Endothelial cell of umbilical vein (primary cell): Measurements from ENCODE around the gene ALDH7A1. TPM values are rescaled to one million over a fixed set of nuclear protein-coding genes. Genes with fewer than 3 reads are reported as not detected.

Experiments
- BruUV-seq: library from RNA; stranded (reverse); fragments of 400-500 nt; replicated peaks from 2 replicates; lab custom pipeline; 2021; lab: Mats Ljungman, UMichigan
- CTCF ChIA-PET: fragments of 300-600, 350-600 bp; sonication (Branson Sonifier 250); formaldehyde crosslinking; loops from one replicate; lab custom pipeline; 2021; ENCODE audit warnings: antibody characterized with exemption, inconsistent platforms; lab: Charles Lee
- POLR2A ChIA-PET: fragments of 300-600, 350-600 bp; sonication (Branson Sonifier 250); formaldehyde crosslinking; loops from one replicate; lab custom pipeline; 2021; ENCODE audit warnings: antibody characterized with exemption, inconsistent platforms; lab: Charles Lee
- DNase-seq: peaks from one replicate; pipeline ENCODE4 v3.0.0-alpha.2; 2011; ENCODE audit warnings: low read depth, low spot score
- FAIRE-seq: peaks from 2 replicates; lab custom pipeline; 2011; peaks lifted over from hg19 to GRCh38; lab: Jason Lieb, UNC
- H2AFZ ChIP-seq: 2 replicates; pipeline ENCODE4 v1.6.0; 2012; ENCODE audit warnings: low read depth, low read length, control low read depth, inconsistent platforms
- H3K27ac ChIP-seq: 2 replicates; pipeline ENCODE4 v1.5.1; 2011; ENCODE audit warnings: low read depth, mild to moderate bottlenecking, control low read depth, low read length, moderate library complexity; ENCODE audit not compliant: insufficient read depth
- H3K27me3 ChIP-seq, 2 experiments: 2 replicates each; pipeline versions ENCODE4 v1.6.0 to v1.6.1; 2011; ENCODE audit warnings: low read length in 2 of 2, mixed read lengths in 1 of 2; ENCODE audit not compliant: control insufficient read depth in 2 of 2, insufficient read depth in 2 of 2
- H3K36me3 ChIP-seq, 2 experiments: 2 replicates in 1 of 2; 3 replicates in 1 of 2; pipeline ENCODE4 v1.5.1; 2011; ENCODE audit warnings: low read length in 2 of 2, mild to moderate bottlenecking in 1 of 2, moderate library complexity in 1 of 2; ENCODE audit not compliant: control insufficient read depth in 2 of 2, insufficient read depth in 2 of 2; ENCODE audit errors: extremely low read depth in 1 of 2
- H3K4me1 ChIP-seq: 3 replicates; pipeline ENCODE4 v1.5.1; 2011; ENCODE audit warnings: mild to moderate bottlenecking, low read length; ENCODE audit not compliant: control insufficient read depth, insufficient read depth; ENCODE audit errors: extremely low read depth
- H3K4me2 ChIP-seq: 2 replicates; pipeline ENCODE4 v1.6.1; 2011; ENCODE audit warnings: low read length, control low read depth, mixed read lengths; ENCODE audit not compliant: insufficient read depth
- H3K4me3 ChIP-seq, 3 experiments: fragments of 200-600 bp in 1 of 3; sonication (generic), shearing (Covaris generic) in 1 of 3; replicated peaks in 1 of 3; 2 replicates each; pipeline ENCODE4 v1.5.1; 2011 to 2016; ENCODE audit warnings: control low read depth in 3 of 3, low read length in 3 of 3, mild to moderate bottlenecking in 2 of 3, inconsistent platforms in 1 of 3, low read depth in 1 of 3, moderate library complexity in 1 of 3; ENCODE audit not compliant: insufficient read depth in 1 of 3
- H3K79me2 ChIP-seq: 2 replicates; pipeline ENCODE4 v1.6.0; 2012; ENCODE audit warnings: low read length, inconsistent platforms; ENCODE audit not compliant: control insufficient read depth, insufficient read depth
- H3K9ac ChIP-seq: replicated peaks from 2 replicates; pipeline ENCODE3; 2011; ENCODE audit warnings: low read length, control low read depth; ENCODE audit not compliant: insufficient read depth; ENCODE audit errors: extremely low read depth
- H3K9me1 ChIP-seq: replicated peaks from 3 replicates; pipeline ENCODE4 v1.6.0; 2011; ENCODE audit warnings: mild to moderate bottlenecking, low read length; ENCODE audit not compliant: control insufficient read depth, insufficient read depth; ENCODE audit errors: extremely low read depth
- H3K9me3 ChIP-seq: replicated peaks from 2 replicates; pipeline ENCODE4 v1.5.1; 2012; ENCODE audit warnings: low read length, inconsistent platforms; ENCODE audit not compliant: control insufficient read depth, insufficient read depth
- H4K20me1 ChIP-seq: replicated peaks from 2 replicates; pipeline ENCODE3; 2011; ENCODE audit warnings: mild to moderate bottlenecking, low read length; ENCODE audit not compliant: control insufficient read depth, insufficient read depth; ENCODE audit errors: extremely low read depth
- CTCF ChIP-seq, 2 donors: IDR thresholded peaks; 1 replicate in 1 of 2; 2 replicates in 1 of 2; pipeline ENCODE4 v1.5.1; 2011; ENCODE audit warnings: low read length in 2 of 2, mild to moderate bottlenecking in 2 of 2, moderate library complexity in 2 of 2, control low read depth in 1 of 2, inconsistent platforms in 1 of 2, low read depth in 1 of 2; ENCODE audit not compliant: insufficient read depth in 1 of 2; ENCODE audit errors: extremely low read depth in 1 of 2
- EZH2 ChIP-seq: IDR thresholded peaks from 2 replicates; pipeline ENCODE4 v1.6.1; 2012; ENCODE audit warnings: borderline replicate concordance, low read depth, mild to moderate bottlenecking, moderate library complexity, low read length, inconsistent platforms; ENCODE audit not compliant: severe bottlenecking
- FOS ChIP-seq: IDR thresholded peaks from 2 replicates; pipeline ENCODE4 v1.6.1; 2011; ENCODE audit warnings: mild to moderate bottlenecking, low read length, moderate library complexity, borderline replicate concordance; ENCODE audit not compliant: insufficient read depth
- GATA2 ChIP-seq: IDR thresholded peaks from 2 replicates; pipeline ENCODE4 v1.7.0; 2011; ENCODE audit warnings: low read depth, mild to moderate bottlenecking, moderate library complexity, mixed read lengths, low read length; ENCODE audit not compliant: insufficient read length, insufficient read depth
- JUN ChIP-seq: IDR thresholded peaks from 2 replicates; pipeline ENCODE4 v1.6.1; 2011; ENCODE audit warnings: borderline replicate concordance, low read depth; ENCODE audit not compliant: insufficient read length, insufficient read depth
- MYC ChIP-seq: IDR thresholded peaks from one replicate; pipeline ENCODE4 v1.6.1; 2011; ENCODE audit warnings: mild to moderate bottlenecking, low read depth, low read length
- POLR2A ChIP-seq: IDR thresholded peaks from 2 replicates; pipeline ENCODE4 v1.6.1; 2012; ENCODE audit warnings: low read depth, mild to moderate bottlenecking, control low read depth, low read length
- POLR2AphosphoS5 ChIP-seq: IDR thresholded peaks from 2 replicates; pipeline ENCODE4 v1.6.1; 2012; ENCODE audit warnings: low read depth, mild to moderate bottlenecking, control low read depth, low read length, moderate library complexity; ENCODE audit not compliant: insufficient read depth
- dilution Hi-C: fragments of 300-500 bp; cut with MboI; formaldehyde crosslinking; loops from one replicate; pipeline ENCODE4 v1.15.0; 2019; ENCODE audit warnings: low sequenced_read_pairs; ENCODE audit not compliant: extremely low pct_ligation_motif_present
- intact Hi-C: fragments of 100-400 bp; cut with micrococcal nuclease; formaldehyde crosslinking; loops from one replicate; pipeline ENCODE4 v1.10.0; 2022
- polyA plus RNA-seq, 4 experiments: library from polyadenylated mRNA; depleted of rRNA in 3 of 4; stranded (reverse) in 3 of 4; unstranded in 1 of 4; fragments of >200 nt; gene quantifications; 2 replicates each; pipeline versions ENCODE4 v1.2.1 to v1.2.3, GENCODE V29; 2011 to 2012; ENCODE audit warnings: missing spikeins in 1 of 4
- total RNA-seq: library from RNA; stranded (reverse); gene quantifications from 2 replicates; pipeline ENCODE4 v1.2.3, GENCODE V29; 2021
- TF ChIP-seq, protein P1 (sequence below): IDR thresholded peaks from 2 replicates; pipeline ENCODE4 v1.6.1; 2011; ENCODE audit not compliant: insufficient read depth, insufficient read length

ALDH7A1 gene
- total and polyA plus RNA-seq, 2 donors (not counting 3 experiments of a cell fraction or from before 2014, with no cell fraction given), result 43.6 to 103 TPM

DNA sequence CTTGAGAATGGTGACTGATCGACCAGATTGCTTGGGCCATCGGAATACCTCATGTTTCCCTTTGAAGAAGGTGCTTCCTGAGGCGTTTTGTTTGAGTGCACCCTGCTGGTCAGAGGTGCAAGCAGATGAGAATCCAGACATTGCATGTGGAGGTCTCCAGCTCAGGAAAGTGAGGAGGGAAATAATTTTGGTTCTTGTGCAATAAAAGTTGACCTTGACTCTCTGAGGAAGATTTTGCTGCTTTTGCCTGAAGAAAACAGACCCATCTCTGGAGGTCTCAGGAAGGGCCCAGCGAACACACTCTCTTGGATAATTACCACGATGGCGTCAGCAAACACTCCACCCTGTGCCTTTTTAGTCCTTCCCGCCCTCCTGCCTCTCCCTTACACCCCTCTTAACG is 102.1 kb downstream of the ALDH7A1 start:
- FAIRE-seq (no peak), DNase-seq (no peak)
- no peaks in the 10 kb centered on the region for H3K4me1 ChIP-seq
- H3K4me2 ChIP-seq, result no peak overlapping the region
- no peaks in the 10 kb centered on the region for H3K9me3 ChIP-seq
- BruUV-seq, result no TSS peak
- CTCF ChIA-PET, result interaction anchor here (1.2 to 2.6 kb wide), 2 partner anchors 10 to 139 kb away, joined by 4 to 7 read pairs; no protein-coding TSS in a partner anchor
- POLR2A ChIA-PET, result no interaction called here
- intact Hi-C loops (loop anchor here (1.0 kb wide), 1 partner anchor 139 kb away; no protein-coding TSS in a partner anchor), dilution Hi-C loops (no loop called here)
- TF ChIP-seq, protein P1, sequence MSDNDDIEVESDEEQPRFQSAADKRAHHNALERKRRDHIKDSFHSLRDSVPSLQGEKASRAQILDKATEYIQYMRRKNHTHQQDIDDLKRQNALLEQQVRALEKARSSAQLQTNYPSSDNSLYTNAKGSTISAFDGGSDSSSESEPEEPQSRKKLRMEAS, result no peak
- no peak for TF ChIP-seq FOS
- TF ChIP-seq JUN, result no peak
- TF ChIP-seq POLR2AphosphoS5, result no peak
- H3K36me3 ChIP-seq, result no peaks in the 10 kb centered on the region
- no peaks in the 10 kb centered on the region for H3K27me3 ChIP-seq
- H3K9ac ChIP-seq, result no peak overlapping the region
- H2AFZ ChIP-seq, result no peak overlapping the region
- H3K4me3 ChIP-seq, result no peak overlapping the region
- H3K79me2 ChIP-seq, result no peaks in the 10 kb centered on the region
- H4K20me1 ChIP-seq, result no peaks in the 10 kb centered on the region
- H3K9me1 ChIP-seq, result no peaks in the 10 kb centered on the region
- H3K27ac ChIP-seq, result no peak overlapping the region

DNA sequence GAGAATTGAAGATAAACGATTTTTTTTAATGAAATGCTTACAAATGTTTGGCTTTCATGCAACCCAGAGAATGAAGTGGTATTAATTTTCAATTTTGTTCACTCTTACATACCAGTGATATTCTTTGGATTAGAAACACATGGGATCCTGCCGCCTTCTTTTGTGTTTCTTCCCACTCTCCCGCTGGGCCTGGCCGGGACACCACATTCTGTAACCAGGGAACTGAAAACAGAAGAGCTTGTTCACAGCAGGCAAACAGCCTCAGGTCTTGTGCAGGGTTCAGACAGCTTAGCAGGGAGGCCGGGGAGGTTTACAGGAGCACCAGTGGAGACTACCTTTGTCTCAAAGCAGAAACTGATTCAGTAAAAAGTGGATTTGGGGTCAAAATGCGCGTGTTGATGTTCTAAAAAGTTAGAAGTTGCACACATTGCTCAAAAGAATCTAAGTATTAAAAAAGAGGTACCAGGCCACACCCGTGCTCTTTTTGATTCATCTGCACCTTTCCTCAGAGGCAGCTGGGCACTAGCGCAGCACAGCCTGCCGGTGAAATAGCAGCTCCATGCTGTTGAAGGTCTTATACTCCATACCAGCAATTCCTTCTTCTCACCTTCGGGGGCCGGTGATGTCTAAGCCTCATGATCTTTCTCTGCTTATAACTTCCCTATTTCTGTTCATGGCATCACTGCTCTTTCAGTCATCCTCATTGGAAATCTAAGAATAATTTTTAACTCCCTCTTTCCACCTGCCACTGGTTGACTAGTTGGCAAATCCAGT is 104.7 kb downstream of the ALDH7A1 start:
- Histone ChIP-seq H3K4me3 (no peak overlapping the region), H3K27me3 (no peaks in the 10 kb centered on the region), H3K36me3 (no peaks in the 10 kb centered on the region), H3K4me2 (no peak overlapping the region), H3K4me1 (no peaks in the 10 kb centered on the region), H2AFZ (no peak overlapping the region), H3K79me2 (no peaks in the 10 kb centered on the region), H4K20me1 (no peaks in the 10 kb centered on the region), H3K27ac (no peak overlapping the region), H3K9me1 (no peaks in the 10 kb centered on the region), H3K9me3 (no peaks in the 10 kb centered on the region), H3K9ac (no peak overlapping the region)
- no peak for DNase-seq
- intact Hi-C loops, result no loop called here
- dilution Hi-C loops, result no loop called here
- TF ChIP-seq CTCF (IDR thresholded peaks at IDR 0.05; ENCODE audit: extremely low read depth in 1 of 2, insufficient read depth in 1 of 2, low read depth in 1 of 2, low read length in 2 of 2) (no peak), POLR2A (no peak), JUN (no peak), MYC (no peak), GATA2 (no peak), POLR2AphosphoS5 (no peak), FOS (no peak), EZH2 (no peak)
- TF ChIP-seq, protein P1, result no peak
- no peak for FAIRE-seq
- BruUV-seq, result no TSS peak
- ChIA-PET CTCF (interaction anchor here (0.9 to 2.6 kb wide), 5 partner anchors 8 to 151 kb away, joined by 3 to 10 read pairs (median 3); no protein-coding TSS in a partner anchor), POLR2A (no interaction called here)
